Metanephros (tissue), 2 donors: ENCODE data around the gene HOXB6. TPM values are rescaled to one million over a fixed set of nuclear protein-coding genes. Genes with fewer than 3 reads are reported as not detected.

Source experiments
- small RNA-seq: library from RNA; depleted of rRNA; stranded (forward); fragments of <200 nt; gene quantifications from one replicate; pipeline ENCODE3, GENCODE V24; 2014; ENCODE audit warnings: low replicate concordance
- total RNA-seq: library from RNA; depleted of rRNA; stranded (reverse); fragments of >200 nt; gene quantifications from one replicate; pipeline ENCODE4 v1.2.3, GENCODE V29; 2014

Gene HOXB6
- 70.7 TPM for total RNA-seq

GRCh38 chr17:48604770-48605329 lies at the start of gene HOXB6:
Gene HOXB6 (minus strand): TSS chr17:48604986. CDS start chr17:48598150, 6,836 bp downstream.

GRCh38 chr17:48626245-48627117 lies 21.7 kb upstream of the HOXB6 start, which contains the start of gene HOXB9:
Gene HOXB9 (minus strand): TSS chr17:48626358. CDS start chr17:48626269, 89 bp downstream.

DNA sequence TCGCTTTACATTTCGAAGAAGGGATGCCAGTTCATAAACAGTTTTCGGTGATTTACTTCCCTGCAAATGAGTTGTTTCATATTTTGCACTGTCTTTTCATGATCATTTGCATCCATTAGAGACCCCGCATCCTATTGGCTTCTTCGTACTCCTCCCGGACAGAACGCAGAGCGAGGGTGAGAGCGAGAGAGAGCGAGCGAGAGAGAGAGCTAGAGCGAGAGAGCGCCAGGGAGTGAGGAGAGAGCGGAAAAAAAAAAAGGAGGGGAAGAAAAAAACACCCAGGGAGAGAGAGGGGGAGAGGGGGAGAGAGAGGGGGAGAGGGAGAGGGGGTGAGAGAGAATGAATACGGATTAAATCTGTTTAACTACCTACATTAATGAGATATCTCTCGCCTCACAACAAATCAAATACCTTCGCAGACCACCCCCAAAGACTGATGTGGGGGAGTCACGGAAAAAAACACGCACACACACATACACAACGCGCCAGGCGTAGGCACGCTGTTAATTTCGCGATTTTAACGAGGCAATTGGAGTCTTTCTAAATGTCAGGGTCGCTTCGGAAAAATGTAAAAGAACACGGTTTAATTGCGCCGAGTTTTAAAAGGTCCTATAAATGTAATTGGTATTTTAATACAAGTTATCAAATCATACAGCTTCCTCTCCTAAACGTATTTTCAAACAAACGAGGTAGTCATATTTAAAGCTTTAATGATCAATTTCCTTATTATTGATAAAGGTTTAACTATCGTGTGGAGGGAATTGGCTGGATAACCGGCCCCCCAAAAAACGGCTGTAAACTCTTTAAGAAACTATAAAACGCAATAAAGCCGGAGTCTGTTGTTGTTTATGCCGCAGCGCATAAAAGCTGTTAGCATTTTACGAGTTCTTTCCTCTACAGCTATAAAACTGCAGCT lies 10.5 kb upstream of the HOXB6 start, which contains the start of gene HOXB8:
HOXB8 (minus strand) TSS at position 246 of the 916 bp plus-strand sequence. CDS start 588 bp downstream, outside the sequence.

DNA sequence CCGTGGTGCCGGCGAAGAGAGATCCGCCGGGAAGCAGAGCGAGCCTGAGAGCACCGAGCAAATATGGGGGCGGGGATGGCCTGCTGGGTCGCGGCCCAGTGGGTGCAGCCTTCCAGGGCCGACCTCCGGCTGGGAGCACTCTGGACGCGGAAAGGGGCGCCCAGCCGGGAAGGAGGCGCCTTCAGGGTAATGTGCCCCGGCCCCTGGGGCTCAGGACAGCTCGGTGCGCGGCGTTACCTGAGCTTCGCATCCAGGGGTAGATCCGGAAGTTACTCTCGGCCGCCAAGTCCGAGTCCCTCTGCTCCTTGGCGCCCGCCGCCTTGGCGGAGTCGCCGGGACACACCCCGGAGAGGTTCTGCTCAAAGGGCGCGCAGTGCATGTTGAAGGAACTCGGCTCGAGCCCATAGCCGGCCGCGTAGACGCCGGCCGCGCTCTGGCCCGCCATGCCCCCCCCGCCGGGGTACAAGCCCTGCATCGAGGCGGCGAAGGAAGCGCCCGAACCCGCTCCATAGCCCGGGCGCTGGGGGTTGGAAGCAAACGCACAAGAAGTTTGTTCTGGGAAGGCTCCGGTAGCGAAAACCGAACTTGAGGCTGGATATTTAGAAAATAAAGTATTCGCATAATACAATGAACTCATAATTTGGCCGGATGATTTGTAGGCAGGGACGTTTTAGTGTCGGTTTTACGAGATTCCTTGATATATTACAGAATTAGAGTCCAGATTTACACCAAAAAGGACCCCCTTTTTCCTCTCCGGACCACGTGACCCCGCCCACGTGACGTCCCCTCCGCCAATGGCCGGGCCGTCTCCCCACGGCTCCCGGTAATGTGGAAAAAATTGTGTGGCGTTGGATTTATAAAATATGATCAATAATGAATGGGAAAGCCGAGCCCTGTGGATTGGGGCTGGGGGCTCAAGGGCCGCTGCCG lies 5.8 kb upstream of the HOXB6 start, which contains the start of gene HOXB7:
HOXB7 (minus strand) TSS at position 736 of the 930 bp plus-strand sequence; CDS start at position 637, 99 bp downstream.

DNA sequence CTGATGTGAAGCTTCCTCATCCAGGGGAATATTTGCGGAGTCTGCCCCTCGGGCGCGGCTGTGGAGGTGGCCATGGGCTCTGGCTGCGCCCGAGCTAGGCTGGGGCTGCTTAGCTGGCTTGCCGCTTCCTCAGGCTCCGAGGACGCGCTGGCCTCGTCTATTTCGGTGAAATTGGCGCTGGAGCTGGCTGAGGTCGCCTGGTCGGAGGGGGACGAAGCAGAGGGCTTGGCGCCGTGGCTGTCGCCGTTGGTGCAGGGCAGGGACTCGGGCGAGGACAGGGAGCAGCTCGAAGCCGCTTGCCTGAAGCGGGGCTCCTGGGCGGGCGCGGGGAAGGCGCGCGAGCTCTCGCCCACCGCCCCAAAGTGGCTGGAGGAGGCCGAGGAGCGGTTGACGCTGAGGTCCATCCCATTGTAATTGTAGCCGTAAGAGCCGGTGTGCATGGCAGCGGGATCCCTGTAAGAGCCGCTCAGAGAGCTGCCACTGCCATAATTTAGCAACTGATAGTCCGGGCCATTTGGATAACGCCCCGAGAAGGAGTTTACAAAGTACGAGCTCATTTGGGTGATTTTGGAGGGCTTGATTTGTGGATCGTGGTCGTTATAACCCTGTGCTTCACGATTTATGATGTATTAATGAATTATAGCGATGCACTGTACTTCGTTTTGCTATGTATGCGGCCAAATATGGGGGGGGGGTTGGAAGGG lies 11.5 kb downstream of the HOXB6 start, which contains the start of gene HOXB5:
HOXB5 (minus strand) TSS at position 654 of the 704 bp plus-strand sequence; CDS start at position 557, 97 bp downstream.

GRCh38 chr17:48589831-48590606 lies 14.8 kb downstream of the HOXB6 start, which contains the start of gene HOXB3:
Gene HOXB3 (minus strand): TSS chr17:48590241. CDS start chr17:48552474, 37,767 bp downstream.

DNA sequence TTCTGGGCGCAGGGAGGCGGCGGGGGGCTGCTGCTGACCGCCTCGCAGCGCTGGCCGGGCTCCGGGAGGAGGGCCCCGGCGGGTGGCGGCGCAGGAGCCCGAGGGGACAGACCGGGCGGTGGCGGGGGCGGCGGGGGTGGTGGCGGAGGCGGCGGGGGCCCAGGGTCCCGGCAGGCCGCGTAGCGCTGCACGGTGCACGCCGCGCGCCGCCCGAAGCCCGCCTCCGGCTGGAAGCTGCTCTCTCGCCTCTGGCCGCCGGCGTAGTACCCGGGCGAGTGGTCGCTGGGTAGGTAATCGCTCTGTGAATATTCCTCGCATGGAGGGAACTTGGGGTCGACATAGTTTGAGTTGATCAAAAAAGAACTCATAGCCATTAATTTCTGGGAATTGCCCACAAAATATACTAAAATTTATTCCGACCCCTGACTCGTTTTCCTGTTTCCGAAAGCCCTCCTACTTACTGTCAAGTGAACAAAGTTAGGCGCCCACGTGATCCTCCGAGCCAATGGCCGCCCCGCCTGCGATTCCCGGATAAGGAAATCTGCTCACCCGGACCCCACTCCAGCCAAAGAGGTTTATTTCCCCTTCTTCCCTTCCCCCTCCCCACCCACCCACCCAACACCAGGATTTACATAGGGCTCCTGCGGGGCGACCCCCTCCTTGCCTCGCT lies 26.7 kb downstream of the HOXB6 start, which contains the start of gene HOXB4:
HOXB4 (minus strand) TSS at position 405 of the 670 bp plus-strand sequence; CDS start at position 374, 31 bp downstream.

Small RNA genes lying within 50 kb of the gene (small RNA-seq; reads per million reads assigned to genes)
- gene MIR196A1, result 0.83 reads per million, percentile 79 among the genes with 10 or more reads in this experiment

Other genes starting within 250 kb of the HOXB6 start
- 7.3 TPM for gene SKAP1, start 174.8 kb downstream of the HOXB6 start, total RNA-seq
- not detected for gene HOXB1, start 74.0 kb downstream of the HOXB6 start, total RNA-seq
- gene HOXB2, start 59.9 kb downstream of the HOXB6 start, total RNA-seq, result 39.4 TPM
- gene HOXB4, start 26.6 kb downstream of the HOXB6 start, total RNA-seq, result 14.2 TPM
- gene HOXB3, start 14.7 kb downstream of the HOXB6 start, total RNA-seq, result 79.5 TPM
- gene HOXB5, start 11.2 kb downstream of the HOXB6 start, total RNA-seq, result 3.7 TPM
- gene HOXB7, start 6.0 kb upstream of the HOXB6 start, total RNA-seq, result 15.4 TPM
- gene HOXB8, start 10.3 kb upstream of the HOXB6 start, total RNA-seq, result 64.8 TPM
- gene HOXB9, start 21.4 kb upstream of the HOXB6 start, total RNA-seq, result 20.3 TPM
- gene PRAC1, start 117.5 kb upstream of the HOXB6 start, total RNA-seq, result not detected
- not detected for gene PRAC2, start 118.2 kb upstream of the HOXB6 start, total RNA-seq
- gene HOXB13, start 123.8 kb upstream of the HOXB6 start, total RNA-seq, result not detected
- gene TTLL6, start 212.2 kb upstream of the HOXB6 start, total RNA-seq, result 0.41 TPM
- 40.2 TPM for gene CALCOCO2, start 226.0 kb upstream of the HOXB6 start, total RNA-seq